OCI-LY3 (cell line): ENCODE measurements around the gene SLC5A6.

Experiments used
- CTCF ChIP-seq: fragments of 200-600, 300-600 bp; sonication (generic); IDR thresholded peaks from 2 replicates; pipeline ENCODE4 v1.5.1; 2014; ENCODE audit warnings: antibody characterized with exemption, low read length, low read depth
- EZH2phosphoT487 ChIP-seq: fragments of 200-600 bp; shearing (Covaris generic); IDR thresholded peaks from 2 replicates; pipeline ENCODE4 v1.6.1; 2018; ENCODE audit warnings: antibody characterized with exemption, mixed run types, low read depth

- no peak for TF ChIP-seq CTCF
- TF ChIP-seq EZH2phosphoT487: no peak
Measured at GRCh38 chr2:27178469-27178868, 33.6 kb downstream of the SLC5A6 start.
